GM19438 (cell line): Measurements from ENCODE around the gene PEX26.
"Not testable (repeated sequence)": the region's sequence is repeated elsewhere in the genome, so short reads cannot be mapped to it uniquely, and the experiment has no call there.

Source experiments
- ATAC-seq: cut with Tn5 transposase; IDR thresholded peaks from one replicate; pipeline ENCODE4 v1.9.1; 2021; ENCODE audit warnings: low read depth; ENCODE audit not compliant: unreplicated experiment

Gene PEX26

GRCh38 chr22:18070556-18071306 lies 7.1 kb upstream of the PEX26 start:
- ATAC-seq: no peak

- not testable (repeated sequence) for ATAC-seq
Observed at GRCh38 chr22:18071307-18071967, 6.4 kb upstream of the PEX26 start.

DNA sequence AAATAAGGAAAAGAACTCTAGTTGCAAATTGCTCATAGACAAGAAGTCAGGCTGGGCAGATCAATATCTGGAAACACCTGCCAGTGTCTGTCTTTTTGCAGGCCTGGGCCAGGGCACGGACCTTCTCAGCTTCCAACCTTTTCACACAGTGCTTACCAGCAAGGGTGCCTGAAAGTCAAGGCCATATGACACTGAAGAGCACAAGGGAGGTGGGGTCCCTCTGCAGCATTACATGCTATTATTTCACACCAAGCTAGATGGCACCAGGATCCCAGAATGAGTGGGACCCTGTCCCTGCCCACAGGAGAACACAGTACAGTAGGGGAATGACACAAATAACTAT lies 5.9 kb upstream of the PEX26 start:
- no peak for ATAC-seq

DNA sequence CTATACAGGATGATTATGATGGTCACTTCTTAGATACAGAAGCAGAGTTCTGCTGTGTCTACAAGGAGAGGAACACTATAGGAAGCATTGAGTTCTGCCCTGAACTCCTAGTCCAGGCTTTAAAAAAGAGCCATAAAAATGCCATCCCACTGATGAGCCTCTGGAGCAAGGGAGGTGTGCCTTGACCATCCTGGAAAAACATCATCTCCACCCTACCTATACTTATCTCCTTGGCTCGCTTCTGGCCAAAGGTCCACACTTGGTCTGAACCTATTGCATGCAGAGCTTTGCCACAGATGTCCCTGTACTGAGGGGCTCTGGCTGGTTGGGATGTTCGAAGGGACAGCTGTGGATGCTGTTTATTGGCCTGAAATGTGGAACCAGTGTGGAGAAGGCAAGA lies 4.3 kb upstream of the PEX26 start:
- ATAC-seq: no peak

GRCh38 chr22:18073927-18074326 lies 3.9 kb upstream of the PEX26 start:
- ATAC-seq: not testable (repeated sequence)

DNA sequence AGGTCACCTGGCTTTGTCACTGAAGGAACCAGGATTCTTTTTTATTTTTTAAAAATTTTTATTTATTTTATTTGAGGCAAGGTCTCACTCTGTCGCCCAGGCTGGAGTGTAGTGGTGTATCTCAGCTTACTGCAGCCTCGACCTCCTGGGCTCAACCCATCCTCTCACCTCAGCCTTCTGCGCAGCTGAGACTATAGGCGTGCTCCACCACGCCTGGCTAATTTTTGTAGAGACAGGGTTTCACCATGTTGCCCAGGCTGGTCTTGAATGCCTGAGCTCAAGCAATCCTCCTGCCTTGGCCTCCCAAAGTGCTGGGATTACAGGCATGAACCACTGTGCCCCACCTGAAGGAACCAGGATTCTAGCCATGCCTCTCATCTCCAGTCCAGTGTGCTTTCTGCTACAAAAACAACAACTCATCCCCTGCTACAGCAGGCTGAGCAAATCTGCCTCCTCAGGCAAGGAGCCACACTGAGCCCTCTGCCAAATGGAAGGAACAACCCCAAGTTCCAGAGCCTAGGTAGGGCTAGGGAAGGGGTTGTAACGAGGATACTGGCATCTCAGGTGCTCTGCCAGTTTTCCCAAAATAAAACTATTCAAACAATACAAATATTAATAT lies 2.6 kb upstream of the PEX26 start:
- no peak for ATAC-seq

DNA sequence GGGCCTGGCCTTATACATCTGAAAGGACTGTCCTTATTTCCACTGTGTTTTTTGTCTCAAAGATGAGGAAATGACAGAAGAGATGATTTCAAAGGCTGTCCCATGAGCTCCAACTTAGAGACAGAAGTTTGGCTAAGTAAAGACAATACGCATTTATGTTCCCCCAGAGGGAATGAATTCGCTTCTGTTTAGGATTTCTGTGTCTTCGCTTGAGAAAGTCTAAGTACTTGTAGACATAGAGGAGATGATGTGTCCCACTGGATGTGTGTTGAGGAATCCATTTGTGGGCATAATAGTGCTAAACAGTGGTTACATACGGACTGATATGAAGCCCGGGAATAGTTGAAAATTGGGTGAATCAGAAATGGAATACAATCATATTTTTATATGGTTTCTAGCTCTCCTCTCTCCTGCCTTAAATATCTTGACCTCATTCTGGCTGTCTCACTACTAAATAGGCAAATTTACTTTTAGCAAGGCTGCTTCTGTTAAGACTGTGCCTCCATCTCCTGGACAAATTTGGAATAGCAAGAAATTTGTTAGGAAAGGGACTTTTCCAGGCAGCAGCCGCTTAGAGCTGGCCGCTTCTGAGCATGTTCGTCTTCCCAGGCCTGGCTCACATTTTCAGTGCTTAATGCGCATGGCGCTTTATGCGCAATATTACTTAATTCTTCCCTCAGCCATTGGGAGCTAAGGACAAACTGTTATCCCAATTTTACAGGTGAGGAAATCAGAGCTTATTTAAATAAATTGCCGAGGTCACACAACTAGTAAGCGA lies 1.9 kb upstream of the PEX26 start:
- ATAC-seq: no peak

DNA sequence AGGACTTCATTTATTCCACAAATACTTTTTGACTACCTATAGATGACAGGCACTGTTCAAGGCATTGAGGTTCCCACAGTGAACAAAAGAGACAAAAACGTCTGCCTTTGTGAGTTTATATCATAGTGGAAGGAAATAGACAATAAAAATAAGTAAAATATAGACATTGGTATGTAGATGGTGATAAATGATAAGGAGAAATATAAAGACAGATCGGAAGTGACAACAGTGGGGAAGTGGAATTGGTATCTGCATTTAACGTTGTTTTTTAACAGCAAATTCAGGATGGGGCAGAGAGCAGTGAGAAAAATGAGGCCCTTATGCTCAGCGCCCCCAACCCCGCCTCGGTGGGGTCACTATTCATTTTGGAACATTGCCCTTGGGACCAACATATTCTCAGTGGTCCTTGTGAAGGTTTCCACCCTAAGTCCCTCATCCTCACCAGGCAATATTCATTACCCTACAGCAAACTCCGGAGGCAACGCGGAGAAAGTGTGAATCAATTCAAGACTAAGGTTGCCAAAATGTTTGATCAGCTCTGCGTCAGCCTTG lies 627 bp upstream of the PEX26 start:
- ATAC-seq: no peak

GRCh38 chr22:18078329-18079041 lies 695 bp downstream of the PEX26 start:
- no peak for ATAC-seq

DNA sequence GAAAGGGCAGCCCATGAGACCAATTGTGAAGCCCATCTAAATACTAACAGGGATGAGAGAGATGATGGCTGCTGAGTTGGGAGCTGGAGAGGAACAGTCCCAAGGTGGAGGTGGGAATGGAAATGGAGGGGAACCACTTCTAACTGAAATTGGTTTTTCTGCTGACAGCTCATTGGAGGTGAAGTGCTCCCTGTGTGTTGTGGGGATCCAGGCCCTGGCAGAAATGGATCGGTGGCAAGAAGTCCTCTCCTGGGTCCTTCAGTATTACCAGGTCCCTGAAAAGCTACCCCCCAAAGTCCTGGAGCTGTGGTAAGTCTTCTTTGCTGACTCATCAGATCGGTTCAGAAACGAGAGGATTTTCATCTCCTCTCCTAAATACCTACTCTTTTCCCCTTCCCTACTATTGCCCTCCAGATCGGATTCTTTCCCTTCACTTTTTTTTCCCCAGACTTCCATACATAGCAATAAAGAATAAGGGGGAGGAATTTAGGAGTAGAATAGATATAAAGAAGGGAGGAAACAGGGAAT lies 2.0 kb downstream of the PEX26 start:
- no peak for ATAC-seq

GRCh38 chr22:18081416-18081815 lies 3.6 kb downstream of the PEX26 start:
- ATAC-seq: no peak

DNA sequence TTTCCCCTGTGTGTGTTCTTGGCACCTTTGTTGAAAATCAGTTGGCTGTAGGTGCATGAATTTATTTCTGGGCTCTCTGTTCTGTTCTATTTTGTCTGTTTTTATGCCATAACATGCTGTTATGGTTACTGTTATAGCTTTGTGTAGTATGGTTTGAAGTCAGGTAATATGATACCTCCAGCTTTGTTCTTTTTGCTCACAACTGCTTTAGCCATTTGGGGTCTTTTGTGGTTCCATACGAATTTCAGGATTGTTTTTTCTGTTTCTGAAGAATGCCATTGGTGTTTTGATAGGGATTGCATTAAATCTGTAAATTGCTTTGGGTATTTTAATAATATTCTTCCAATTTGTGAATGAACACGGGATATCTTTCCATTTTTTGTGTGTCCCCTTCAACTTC lies 4.7 kb downstream of the PEX26 start:
- ATAC-seq: no peak

DNA sequence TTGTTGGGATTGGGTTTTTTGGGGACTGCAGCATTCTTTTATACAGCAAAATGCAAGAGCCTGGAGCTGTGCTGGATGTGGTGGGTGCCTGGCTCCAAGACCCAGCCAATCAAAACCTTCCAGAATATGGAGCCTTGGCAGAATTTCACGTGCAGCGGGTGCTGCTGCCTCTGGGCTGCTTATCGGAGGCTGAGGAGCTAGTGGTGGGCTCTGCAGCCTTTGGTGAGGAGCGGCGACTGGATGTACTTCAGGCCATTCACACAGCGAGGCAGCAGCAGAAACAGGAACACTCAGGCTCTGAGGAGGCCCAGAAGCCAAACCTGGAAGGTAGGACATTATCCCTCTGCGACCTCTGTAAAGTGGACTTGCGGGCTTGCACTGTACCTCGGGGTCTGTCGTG lies 5.6 kb downstream of the PEX26 start:
- ATAC-seq: no peak

DNA sequence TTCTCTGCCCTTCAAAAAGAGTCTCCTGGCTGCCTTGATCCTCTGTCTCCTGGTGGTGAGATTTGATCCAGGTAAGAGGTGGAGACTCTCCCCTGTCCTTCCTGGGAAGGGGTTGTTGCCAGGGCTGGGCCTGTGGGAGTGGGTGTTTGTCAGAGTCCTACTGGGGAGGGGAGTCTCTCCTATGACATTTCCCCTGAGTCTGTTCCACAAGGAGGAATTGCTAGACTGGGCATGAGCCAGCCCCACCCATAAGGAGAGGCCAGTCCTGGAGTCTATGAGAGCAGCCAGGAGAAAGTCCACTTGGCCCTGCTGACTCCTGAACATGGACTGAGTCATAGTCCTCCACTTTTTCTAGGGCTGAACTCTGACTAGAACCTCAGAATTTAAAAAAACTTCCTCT lies 7.4 kb downstream of the PEX26 start:
- no peak for ATAC-seq

GRCh38 chr22:18087350-18087855 lies 9.6 kb downstream of the PEX26 start:
- ATAC-seq: no peak

DNA sequence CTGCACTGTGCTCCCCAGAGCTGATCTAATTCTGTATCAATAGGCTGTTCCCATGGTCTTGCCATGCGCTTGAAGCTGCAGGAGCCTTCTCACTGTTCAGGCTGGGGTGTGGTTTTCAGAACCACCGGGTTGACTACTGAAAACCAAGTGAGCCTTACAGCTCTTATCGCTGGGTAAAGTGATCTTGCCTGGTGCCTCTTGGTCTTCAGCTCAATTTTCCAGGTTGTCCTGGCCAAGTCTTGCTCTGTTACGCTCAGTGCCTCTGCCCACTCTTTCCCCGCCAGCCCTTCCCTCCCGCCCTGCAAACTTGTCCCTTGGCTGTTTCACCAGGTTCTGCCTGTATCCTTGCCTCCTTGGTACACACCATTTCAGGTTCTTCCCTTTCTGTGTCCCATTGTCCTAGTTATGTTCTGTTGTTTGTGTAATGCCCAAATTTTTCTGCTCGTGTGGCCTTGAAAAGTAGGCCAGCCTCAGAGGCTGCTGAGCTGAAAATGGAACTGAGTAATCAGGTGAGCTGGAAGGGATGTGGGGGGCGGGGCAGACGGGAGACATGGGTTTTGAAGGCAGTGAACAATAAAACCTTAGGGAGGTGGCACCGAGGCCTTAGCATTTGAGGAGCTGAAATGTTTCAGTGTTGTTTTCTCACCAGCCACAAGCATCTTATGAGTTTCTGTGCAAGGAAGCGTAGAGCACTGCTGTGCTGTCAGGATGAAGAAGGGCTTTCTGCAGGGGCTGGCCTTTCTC lies 11.2 kb downstream of the PEX26 start:
- no peak for ATAC-seq

- no peak for ATAC-seq
Observed at GRCh38 chr22:18090286-18090685, 12.5 kb downstream of the PEX26 start.

DNA sequence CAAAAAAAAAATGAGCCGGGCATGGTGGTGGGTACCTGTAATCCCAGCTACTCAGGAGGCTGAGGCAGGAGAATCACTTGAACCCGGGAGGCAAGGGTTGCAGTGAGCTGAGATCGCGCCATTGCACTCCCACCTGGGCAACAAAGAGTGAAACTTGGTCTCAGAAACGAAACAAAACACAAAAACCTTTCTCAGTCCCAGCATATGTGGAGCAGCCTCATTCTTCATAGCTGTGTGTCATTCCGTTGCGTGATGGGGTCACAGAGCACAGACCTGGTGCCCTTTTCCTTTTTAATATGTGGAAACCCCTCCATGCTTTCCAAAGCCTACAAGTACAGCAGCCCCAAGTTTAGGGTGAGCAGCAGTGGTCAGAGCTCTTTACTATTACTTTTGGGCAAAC lies 13.7 kb downstream of the PEX26 start:
- ATAC-seq: no peak

DNA sequence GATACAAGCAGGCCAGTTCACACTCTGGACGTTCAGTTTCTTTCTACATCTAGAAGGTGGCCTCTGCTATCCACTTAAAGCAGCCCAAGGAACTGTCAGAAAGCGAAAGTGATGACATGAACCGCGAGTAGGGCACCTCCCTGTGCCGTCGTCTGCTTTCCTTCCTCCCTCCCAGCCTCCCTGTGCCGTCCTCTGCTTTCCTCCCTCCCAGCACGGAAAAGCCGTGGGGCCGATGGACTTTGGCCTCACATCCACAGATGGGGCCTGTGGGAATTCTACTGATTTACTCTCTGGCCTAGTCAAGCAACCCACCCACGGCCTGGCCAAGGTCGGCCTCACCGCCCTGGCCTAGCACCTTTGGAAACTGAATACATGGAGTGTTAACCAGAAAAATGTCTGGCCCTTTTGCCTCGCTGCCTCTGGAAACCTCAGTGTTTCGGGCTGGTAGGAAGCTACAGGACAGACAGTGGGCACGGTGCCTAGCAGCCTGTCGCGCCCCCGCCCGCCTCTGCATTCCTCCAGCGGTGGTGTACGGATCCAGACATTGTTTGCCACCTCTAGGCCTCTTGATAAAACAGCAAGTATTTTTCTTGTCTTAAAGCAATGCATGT lies 14.2 kb downstream of the PEX26 start:
- no peak for ATAC-seq
